ENCODE measurements around the gene MCUR1.

Gene MCUR1

DNA sequence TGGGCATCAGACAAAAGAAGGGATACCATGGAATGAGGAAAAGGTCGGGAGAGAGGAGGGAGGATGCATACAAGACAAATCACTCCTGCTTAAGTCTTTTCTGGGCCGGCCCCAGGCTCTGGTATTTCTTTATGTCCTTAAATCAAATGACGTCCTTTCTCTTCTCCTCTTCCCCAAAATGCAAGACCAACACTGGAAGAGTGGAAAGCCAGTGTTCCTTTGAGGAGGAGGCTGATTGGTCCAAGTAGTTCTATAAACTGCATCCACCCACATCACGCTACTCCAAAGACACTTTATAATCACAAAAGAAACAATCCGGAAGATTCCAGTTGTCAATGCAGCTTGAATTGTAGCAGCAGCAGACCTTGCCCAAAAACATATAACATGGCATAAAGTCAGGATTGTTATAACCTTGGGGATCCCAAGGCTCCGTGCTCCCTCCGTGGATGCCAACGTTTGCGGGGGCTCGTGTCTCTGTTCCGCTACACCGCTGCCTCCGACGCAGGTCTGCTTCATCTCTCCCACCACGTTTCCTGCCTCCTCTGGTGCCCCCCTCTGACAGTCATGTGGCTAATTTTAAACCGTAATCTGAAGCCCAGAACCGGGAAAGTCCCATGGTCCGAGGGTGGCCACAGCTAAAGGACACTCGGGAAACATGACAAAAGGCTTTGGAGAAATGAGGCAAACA lies 47.1 kb downstream of the MCUR1 start:
- no peak for DNase-seq (ENCODE audit: low read depth in 1 of 2, low spot score in 1 of 2)
- Histone ChIP-seq H3K27me3 (ENCODE audit: insufficient read depth, poor library complexity, severe bottlenecking) (no peaks in the 10 kb centered on the region), H3K4me3 (replicated peaks; ENCODE audit: insufficient read depth, low read length) (no peak overlapping the region), H3K27ac (replicated peaks) (no peak overlapping the region)
- TF ChIP-seq POLR2AphosphoS5 (IDR thresholded peaks at IDR 0.05; ENCODE audit: low read depth) (no peak), GABPA (IDR thresholded peaks at IDR 0.05; ENCODE audit: low read depth) (no peak), SPI1 (IDR thresholded peaks at IDR 0.05; ENCODE audit: borderline replicate concordance, low read depth) (no peak)
- TF ChIP-seq, protein P1, sequence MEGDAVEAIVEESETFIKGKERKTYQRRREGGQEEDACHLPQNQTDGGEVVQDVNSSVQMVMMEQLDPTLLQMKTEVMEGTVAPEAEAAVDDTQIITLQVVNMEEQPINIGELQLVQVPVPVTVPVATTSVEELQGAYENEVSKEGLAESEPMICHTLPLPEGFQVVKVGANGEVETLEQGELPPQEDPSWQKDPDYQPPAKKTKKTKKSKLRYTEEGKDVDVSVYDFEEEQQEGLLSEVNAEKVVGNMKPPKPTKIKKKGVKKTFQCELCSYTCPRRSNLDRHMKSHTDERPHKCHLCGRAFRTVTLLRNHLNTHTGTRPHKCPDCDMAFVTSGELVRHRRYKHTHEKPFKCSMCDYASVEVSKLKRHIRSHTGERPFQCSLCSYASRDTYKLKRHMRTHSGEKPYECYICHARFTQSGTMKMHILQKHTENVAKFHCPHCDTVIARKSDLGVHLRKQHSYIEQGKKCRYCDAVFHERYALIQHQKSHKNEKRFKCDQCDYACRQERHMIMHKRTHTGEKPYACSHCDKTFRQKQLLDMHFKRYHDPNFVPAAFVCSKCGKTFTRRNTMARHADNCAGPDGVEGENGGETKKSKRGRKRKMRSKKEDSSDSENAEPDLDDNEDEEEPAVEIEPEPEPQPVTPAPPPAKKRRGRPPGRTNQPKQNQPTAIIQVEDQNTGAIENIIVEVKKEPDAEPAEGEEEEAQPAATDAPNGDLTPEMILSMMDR (IDR thresholded peaks at IDR 0.05; ENCODE audit: insufficient read depth, low read length): no peak
- TF ChIP-seq, protein P2, sequence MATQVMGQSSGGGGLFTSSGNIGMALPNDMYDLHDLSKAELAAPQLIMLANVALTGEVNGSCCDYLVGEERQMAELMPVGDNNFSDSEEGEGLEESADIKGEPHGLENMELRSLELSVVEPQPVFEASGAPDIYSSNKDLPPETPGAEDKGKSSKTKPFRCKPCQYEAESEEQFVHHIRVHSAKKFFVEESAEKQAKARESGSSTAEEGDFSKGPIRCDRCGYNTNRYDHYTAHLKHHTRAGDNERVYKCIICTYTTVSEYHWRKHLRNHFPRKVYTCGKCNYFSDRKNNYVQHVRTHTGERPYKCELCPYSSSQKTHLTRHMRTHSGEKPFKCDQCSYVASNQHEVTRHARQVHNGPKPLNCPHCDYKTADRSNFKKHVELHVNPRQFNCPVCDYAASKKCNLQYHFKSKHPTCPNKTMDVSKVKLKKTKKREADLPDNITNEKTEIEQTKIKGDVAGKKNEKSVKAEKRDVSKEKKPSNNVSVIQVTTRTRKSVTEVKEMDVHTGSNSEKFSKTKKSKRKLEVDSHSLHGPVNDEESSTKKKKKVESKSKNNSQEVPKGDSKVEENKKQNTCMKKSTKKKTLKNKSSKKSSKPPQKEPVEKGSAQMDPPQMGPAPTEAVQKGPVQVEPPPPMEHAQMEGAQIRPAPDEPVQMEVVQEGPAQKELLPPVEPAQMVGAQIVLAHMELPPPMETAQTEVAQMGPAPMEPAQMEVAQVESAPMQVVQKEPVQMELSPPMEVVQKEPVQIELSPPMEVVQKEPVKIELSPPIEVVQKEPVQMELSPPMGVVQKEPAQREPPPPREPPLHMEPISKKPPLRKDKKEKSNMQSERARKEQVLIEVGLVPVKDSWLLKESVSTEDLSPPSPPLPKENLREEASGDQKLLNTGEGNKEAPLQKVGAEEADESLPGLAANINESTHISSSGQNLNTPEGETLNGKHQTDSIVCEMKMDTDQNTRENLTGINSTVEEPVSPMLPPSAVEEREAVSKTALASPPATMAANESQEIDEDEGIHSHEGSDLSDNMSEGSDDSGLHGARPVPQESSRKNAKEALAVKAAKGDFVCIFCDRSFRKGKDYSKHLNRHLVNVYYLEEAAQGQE (IDR thresholded peaks at IDR 0.05; ENCODE audit: insufficient replicate concordance, low read depth): no peak

DNA sequence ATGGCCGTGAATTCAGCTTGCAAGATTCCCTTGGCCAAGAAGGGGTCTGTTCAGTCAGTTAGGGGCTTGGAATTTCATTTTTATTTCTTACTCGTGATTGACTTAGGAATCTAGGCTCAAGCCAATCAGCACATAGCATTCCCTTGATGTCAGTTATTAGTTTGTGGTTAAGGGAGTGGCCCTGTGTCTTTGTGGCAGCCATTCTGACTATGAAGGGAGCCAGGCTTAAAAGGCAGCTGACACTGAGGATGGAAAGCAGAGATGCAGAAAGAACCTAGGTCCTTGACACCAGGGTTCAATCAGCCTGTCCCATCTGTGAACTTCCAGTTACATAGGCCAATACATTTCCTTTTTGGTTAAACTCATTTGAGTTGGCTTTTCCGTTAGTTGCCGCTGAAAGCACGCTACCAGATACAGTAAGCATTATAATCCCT lies 48.1 kb downstream of the MCUR1 start:
- TF ChIP-seq GABPA (IDR thresholded peaks at IDR 0.05; ENCODE audit: low read depth): no peak
- TF ChIP-seq SPI1 (IDR thresholded peaks at IDR 0.05; ENCODE audit: borderline replicate concordance, low read depth): no peak
- TF ChIP-seq, protein P1 (IDR thresholded peaks at IDR 0.05; ENCODE audit: insufficient read depth, low read length): no peak
- TF ChIP-seq, protein P2 (IDR thresholded peaks at IDR 0.05; ENCODE audit: insufficient replicate concordance, low read depth): no peak
- TF ChIP-seq POLR2AphosphoS5 (IDR thresholded peaks at IDR 0.05; ENCODE audit: low read depth): no peak
- no peak for DNase-seq (ENCODE audit: low read depth in 1 of 2, low spot score in 1 of 2)
- H3K27ac ChIP-seq (replicated peaks): no peak overlapping the region
- H3K4me3 ChIP-seq (replicated peaks; ENCODE audit: insufficient read depth, low read length): no peak overlapping the region
- no peaks in the 10 kb centered on the region for H3K27me3 ChIP-seq (ENCODE audit: insufficient read depth, poor library complexity, severe bottlenecking)

DNA sequence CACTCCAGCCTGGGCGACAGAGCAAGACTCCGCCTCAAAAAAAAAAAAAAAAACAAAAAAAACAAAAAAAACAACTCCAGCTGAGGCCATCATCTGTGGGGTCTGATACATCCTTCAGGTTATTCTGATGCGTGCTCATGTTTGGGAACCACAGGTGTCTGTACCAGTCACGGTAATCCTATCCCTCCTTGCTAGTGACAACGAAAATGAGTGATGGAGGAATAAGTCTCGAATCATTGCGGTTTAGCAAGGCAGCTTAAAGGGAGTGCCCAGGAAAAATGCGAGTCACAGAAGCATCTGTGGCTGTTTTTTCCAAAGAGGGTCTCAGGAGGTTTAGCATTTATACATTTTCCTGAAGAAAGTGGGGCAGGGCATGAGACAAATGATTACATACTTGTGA lies 48.8 kb downstream of the MCUR1 start:
- H3K27ac ChIP-seq (replicated peaks): no peak overlapping the region
- H3K27me3 ChIP-seq (ENCODE audit: insufficient read depth, poor library complexity, severe bottlenecking): no peaks in the 10 kb centered on the region
- no peak overlapping the region for H3K4me3 ChIP-seq (replicated peaks; ENCODE audit: insufficient read depth, low read length)
- no peak for DNase-seq (ENCODE audit: low read depth in 1 of 2, low spot score in 1 of 2)
- TF ChIP-seq POLR2AphosphoS5 (IDR thresholded peaks at IDR 0.05; ENCODE audit: low read depth) (no peak), SPI1 (IDR thresholded peaks at IDR 0.05; ENCODE audit: borderline replicate concordance, low read depth) (no peak), GABPA (IDR thresholded peaks at IDR 0.05; ENCODE audit: low read depth) (no peak)
- TF ChIP-seq, protein P1 (IDR thresholded peaks at IDR 0.05; ENCODE audit: insufficient read depth, low read length): no peak
- TF ChIP-seq, protein P2 (IDR thresholded peaks at IDR 0.05; ENCODE audit: insufficient replicate concordance, low read depth): no peak

All from HL-60 (cell line).